Pancreas (tissue), 10 donors: Measurements from ENCODE around the gene GPD1L. TPM values are rescaled to one million over a fixed set of nuclear protein-coding genes. Genes with fewer than 3 reads are reported as not detected.

Experiments used
- ATAC-seq, 4 donors: fragments of 200-7000 bp; cut with Tn5 transposase; one replicate each; pipeline versions ENCODE4 v1.8.0 to v1.9.1; 2020; ENCODE audit warnings: mild to moderate bottlenecking in 4 of 4, moderate library complexity in 4 of 4
- DNase-seq, 6 donors: peaks; one replicate each; pipeline ENCODE4 v3.0.0-alpha.2; 2020
- FAIRE-seq: peaks from 2 replicates; lab custom pipeline; 2012; peaks lifted over from hg19 to GRCh38; lab: Jason Lieb, UNC
- H3K27ac ChIP-seq, 4 donors: fragments of 200-600 bp; sonication (generic); 1 replicate in 3 of 4; 2 replicates in 1 of 4; pipeline versions ENCODE4 v1.5.0 to v1.8.0; 2020
- H3K27me3 ChIP-seq, 4 donors: fragments of 200-600 bp; one replicate each; pipeline ENCODE4 v1.8.0; 2021
- H3K36me3 ChIP-seq, 3 donors: fragments of 200-600 bp; sonication (generic) in 1 of 3; one replicate each; pipeline versions ENCODE4 v1.5.0 to v1.8.0; 2020 to 2021
- H3K4me1 ChIP-seq, 3 donors: fragments of 200-600 bp; one replicate each; pipeline ENCODE4 v1.8.0; 2021
- H3K4me3 ChIP-seq, 4 donors: fragments of 200-600 bp; sonication (generic) in 2 of 4; one replicate each; pipeline versions ENCODE4 v1.5.0 to v1.8.0; 2020 to 2021
- H3K9me3 ChIP-seq, 4 donors: fragments of 200-600 bp; one replicate each; pipeline ENCODE4 v1.8.0; 2021
- CTCF ChIP-seq, 4 donors: fragments of 200-600 bp; sonication (generic) in 3 of 4; IDR thresholded peaks; one replicate each; pipeline versions ENCODE4 v1.5.0 to v1.8.0; 2021; ENCODE audit warnings: antibody characterized with exemption in 4 of 4
- WGBS, 2 donors: extraction: QIAGEN DNeasy Blood & Tissue Kit; methylation state at CpG; one replicate each; pipeline ENCODE4 v1.1.7; 2013; 5-methylcytosine and 5-hydroxymethylcytosine counted together
- intact Hi-C, 3 donors: fragments of 100-400 bp; cut with DNase I; formaldehyde crosslinking; loops; one replicate each; pipeline versions ENCODE4 v1.11.1 to v1.14.2; 2022
- polyA plus RNA-seq, 2 donors: library from polyadenylated mRNA; stranded (reverse); fragments of 200-250 nt; gene quantifications; one replicate each; pipeline ENCODE4 v1.2.3, GENCODE V29; 2013
- total RNA-seq, 6 donors: library from RNA; stranded (reverse); fragmentation: NEBNext Ultra II Directional in 4 of 6; extraction: Animal tissue kit (Norgen Biotek cat#: 25700) in 4 of 6; gene quantifications; one replicate each; pipeline versions ENCODE4 v1.2.1 to v1.2.4, GENCODE V29; 2021 to 2023
- donor health status: healthy with polysubstance abuse.
- donor health status: DM: no; HTN: no; CAD: no; lungs with moderate emphysema.
- donor health status: DM: no; HTN: no; CAD: no.
- donor health status: control.
- donor health status: control.
- donor health status: Bipolar disorder and iron deficiency.
- donor health status: DM: yes; HTN: yes; CAD: no.
- donor health status: DM: no; HTN: no; CAD: no.
- donor health status: DM: no; HTN: no; CAD: no.
- donor health status: DM: yes; HTN: yes; CAD: no.

Gene GPD1L
- total and polyA plus RNA-seq, 8 donors, result 10.4 to 21.4 (median 15.8) TPM

GRCh38 chr3:32147509-32147908 lies 41.1 kb downstream of the GPD1L start:
- no peak for FAIRE-seq
- no peaks in the 10 kb centered on the region for H3K4me1 ChIP-seq
- H3K27ac ChIP-seq, result no peak overlapping the region
- WGBS, 2 donors, result 93 to 100% methylated on average over 1 of the region's 1 CpG
- H3K4me3 ChIP-seq, result no peak overlapping the region
- no peaks in the 10 kb centered on the region for H3K9me3 ChIP-seq
- no peak for TF ChIP-seq CTCF (IDR thresholded peaks at IDR 0.05)
- DNase-seq, result no peak
- no peaks in the 10 kb centered on the region for H3K27me3 ChIP-seq
- intact Hi-C loops, result loop anchor here in 1 of 3 donors (10.0 kb wide), 1 partner anchor 123 kb away; no protein-coding TSS in a partner anchor
- H3K36me3 ChIP-seq, result peaks cover 0 to 6% (median 0%) of the 10 kb centered on the region in 3 donors
- no peak for ATAC-seq

GRCh38 chr3:32147933-32148332 lies 41.5 kb downstream of the GPD1L start:
- Histone ChIP-seq H3K36me3 (peaks cover 0 to 6% (median 0%) of the 10 kb centered on the region in 3 donors), H3K4me3 (no peak overlapping the region), H3K9me3 (no peaks in the 10 kb centered on the region), H3K27ac (no peak overlapping the region), H3K27me3 (no peaks in the 10 kb centered on the region), H3K4me1 (no peaks in the 10 kb centered on the region)
- intact Hi-C loops, result loop anchor here in 1 of 3 donors (10.0 kb wide), 1 partner anchor 123 kb away; no protein-coding TSS in a partner anchor
- ATAC-seq (no peak), DNase-seq (no peak), FAIRE-seq (no peak)
- no peak for TF ChIP-seq CTCF (IDR thresholded peaks at IDR 0.05)
- 80 to 86% methylated on average over 3 of the region's 3 CpGs for WGBS, 2 donors

GRCh38 chr3:32148351-32148750 lies 41.9 kb downstream of the GPD1L start:
- ATAC-seq (no peak), DNase-seq (no peak), FAIRE-seq (no peak)
- peaks cover 0 to 6% (median 0%) of the 10 kb centered on the region in 3 donors for H3K36me3 ChIP-seq
- no peaks in the 10 kb centered on the region for H3K9me3 ChIP-seq
- intact Hi-C loops, result loop anchor here in 1 of 3 donors (10.0 kb wide), 1 partner anchor 124 kb away; no protein-coding TSS in a partner anchor
- no peak for TF ChIP-seq CTCF (IDR thresholded peaks at IDR 0.05)
- no peaks in the 10 kb centered on the region for H3K4me1 ChIP-seq
- H3K4me3 ChIP-seq, result no peak overlapping the region
- H3K27ac ChIP-seq, result no peak overlapping the region
- no peaks in the 10 kb centered on the region for H3K27me3 ChIP-seq
- 74% methylated on average over 5 of the region's 5 CpGs for WGBS, 2 donors

GRCh38 chr3:32153414-32154204 lies 47.2 kb downstream of the GPD1L start:
- TF ChIP-seq CTCF (IDR thresholded peaks at IDR 0.05), result no peak
- 92% methylated on average over 12 of the region's 12 CpGs for WGBS, 2 donors

More at GRCh38 chr3:32153414-32154204, 47.2 kb downstream of the GPD1L start:
- FAIRE-seq (no peak), DNase-seq (no peak), ATAC-seq (no peak)
- H3K27me3 ChIP-seq, result no peaks in the 10 kb centered on the region
- H3K36me3 ChIP-seq, result peaks cover 0 to 3% (median 0%) of the 10 kb centered on the region in 3 donors
- no peak overlapping the region for H3K27ac ChIP-seq
- no peak overlapping the region for H3K4me3 ChIP-seq
- intact Hi-C loops, result loop anchor here in 1 of 3 donors (10.0 kb wide), 1 partner anchor 129 kb away; no protein-coding TSS in a partner anchor
- no peaks in the 10 kb centered on the region for H3K9me3 ChIP-seq
- H3K4me1 ChIP-seq, result no peaks in the 10 kb centered on the region
